HG03457 (cell line): ENCODE results near the gene NPM1.

Experiments
- ATAC-seq: cut with Tn5 transposase; IDR thresholded peaks from one replicate; pipeline ENCODE4 v1.9.1; 2021; ENCODE audit warnings: moderate number of reproducible peaks; ENCODE audit not compliant: unreplicated experiment

NPM1 gene

GRCh38 chr5:171427318-171428167, 39.9 kb downstream of the NPM1 start:
- no peak for ATAC-seq

GRCh38 chr5:171428168-171428696, 40.6 kb downstream of the NPM1 start:
- ATAC-seq: no peak

- no peak for ATAC-seq
Observed at GRCh38 chr5:171428809-171429542, 41.3 kb downstream of the NPM1 start.

GRCh38 chr5:171429543-171429910, 41.9 kb downstream of the NPM1 start:
- ATAC-seq: no peak

GRCh38 chr5:171431251-171431777, 43.7 kb downstream of the NPM1 start:
- no peak for ATAC-seq

- ATAC-seq: no peak
Observed at GRCh38 chr5:171432076-171432475, 44.4 kb downstream of the NPM1 start.

GRCh38 chr5:171432583-171433351, 45.1 kb downstream of the NPM1 start:
- no peak for ATAC-seq

- no peak for ATAC-seq
Observed at GRCh38 chr5:171433352-171433698, 45.7 kb downstream of the NPM1 start.

- no peak for ATAC-seq
Observed at GRCh38 chr5:171433982-171434676, 46.5 kb downstream of the NPM1 start.

GRCh38 chr5:171434874-171435273, 47.2 kb downstream of the NPM1 start:
- ATAC-seq: no peak

- ATAC-seq: no peak
Observed at GRCh38 chr5:171435908-171436307, 48.3 kb downstream of the NPM1 start.

- ATAC-seq: no peak
Observed at GRCh38 chr5:171436804-171437285, 49.2 kb downstream of the NPM1 start.

GRCh38 chr5:171437286-171437821, 49.7 kb downstream of the NPM1 start:
- no peak for ATAC-seq

GRCh38 chr5:171438738-171439137, 51.1 kb downstream of the NPM1 start:
- ATAC-seq: no peak

- ATAC-seq: no peak
Observed at GRCh38 chr5:171441246-171441791, 53.7 kb downstream of the NPM1 start.

- ATAC-seq: no peak
Observed at GRCh38 chr5:171442287-171443042, 54.8 kb downstream of the NPM1 start.

- ATAC-seq: no peak
Observed at GRCh38 chr5:171444582-171444981, 56.9 kb downstream of the NPM1 start.

GRCh38 chr5:171445644-171446516, 58.2 kb downstream of the NPM1 start:
- ATAC-seq: no peak
